K562 (cell line): ENCODE measurements around the gene SLC2A14. TPM values are rescaled to one million over a fixed set of nuclear protein-coding genes. Genes with fewer than 3 reads are reported as not detected.
"Not testable (repeated sequence)": the region's sequence is repeated elsewhere in the genome, so short reads cannot be mapped to it uniquely, and the experiment has no call there.

Experiments
- ATAC-seq: fragments of 200-7000 bp; cut with Tn5 transposase; 3 replicates; pipeline ENCODE4 v1.9.1; 2020; ENCODE audit warnings: moderate library complexity
- BruUV-seq: library from RNA; stranded (reverse); fragments of 400-500 nt; replicated peaks from 2 replicates; lab custom pipeline; 2021; lab: Mats Ljungman, UMichigan
- CTCF ChIA-PET: fragments of 300-600 bp; formaldehyde crosslinking; extraction: SDS; loops from one replicate; lab custom pipeline; 2021; ENCODE audit warnings: low intra/inter-chr PET ratio; lab: Yijun Ruan, JAX
- POLR2A ChIA-PET: fragments of 300-600, 350-650 bp; sonication (Branson Sonifier 250); formaldehyde crosslinking; extraction: SDS; loops from one replicate; lab custom pipeline; 2021; ENCODE audit warnings: antibody characterized with exemption, inconsistent platforms; lab: Yijun Ruan, JAX
- DNase-seq, 4 experiments: peaks; one replicate each; pipeline versions ENCODE4 v3.0.0 to v3.0.0-alpha.2; 2011 to 2018; ENCODE audit warnings: low spot score in 3 of 4, mixed read lengths in 3 of 4; ENCODE audit errors: extremely low read depth in 1 of 4
- FAIRE-seq: peaks from 2 replicates; lab custom pipeline; 2011; peaks lifted over from hg19 to GRCh38; lab: Jason Lieb, UNC
- H2AFZ ChIP-seq: 2 replicates; pipeline ENCODE4 v1.6.0; 2011; ENCODE audit warnings: low read depth, low read length, control low read depth, inconsistent platforms
- H3K27ac ChIP-seq: fragments of 200-600 bp; 3 replicates; pipeline ENCODE4 v1.8.0; 2011; ENCODE audit warnings: low read depth, mild to moderate bottlenecking, control low read depth, inconsistent platforms, low read length, moderate library complexity, mixed read lengths; ENCODE audit errors: extremely low read depth
- H3K27me3 ChIP-seq, 2 experiments: fragments of 300-600 bp in 1 of 2; 2 replicates in 1 of 2; 3 replicates in 1 of 2; pipeline versions ENCODE4 v1.6.0 to v1.8.0; 2011; ENCODE audit warnings: inconsistent platforms in 2 of 2, low read length in 2 of 2, mild to moderate bottlenecking in 1 of 2, mixed read lengths in 1 of 2, moderate library complexity in 1 of 2; ENCODE audit not compliant: control insufficient read depth in 2 of 2, insufficient read depth in 2 of 2
- H3K36me3 ChIP-seq: fragments of 300-600 bp; 3 replicates; pipeline ENCODE4 v1.8.0; 2011; ENCODE audit warnings: mild to moderate bottlenecking, low read length, inconsistent platforms; ENCODE audit not compliant: control insufficient read depth, insufficient read depth
- H3K4me1 ChIP-seq, 2 experiments: fragments of 200-600 bp in 1 of 2; replicated peaks in 1 of 2; 2 replicates in 1 of 2; 3 replicates in 1 of 2; pipeline versions ENCODE4 v1.5.1 to v1.8.0; 2011; ENCODE audit warnings: inconsistent platforms in 2 of 2, low read length in 2 of 2, mild to moderate bottlenecking in 1 of 2, mixed read lengths in 1 of 2, moderate library complexity in 1 of 2; ENCODE audit not compliant: control insufficient read depth in 2 of 2, insufficient read depth in 2 of 2
- H3K4me2 ChIP-seq: 2 replicates; pipeline ENCODE4 v1.6.1; 2011; ENCODE audit warnings: low read length, control low read depth, inconsistent platforms, mixed read lengths; ENCODE audit not compliant: insufficient read depth
- H3K4me3 ChIP-seq: fragments of 200-600 bp; sonication (generic), shearing (Covaris generic); 2 replicates; pipeline ENCODE4 v1.5.1; 2016; ENCODE audit warnings: control low read depth, inconsistent platforms
- H3K79me2 ChIP-seq: fragments of 200-600 bp; 3 replicates; pipeline ENCODE4 v1.8.0; 2011; ENCODE audit warnings: low read length, inconsistent platforms; ENCODE audit not compliant: control insufficient read depth, insufficient read depth
- H3K9ac ChIP-seq, 2 experiments: 2 replicates each; pipeline versions ENCODE4 v1.6.0 to v1.6.1; 2011; ENCODE audit warnings: low read depth in 2 of 2, low read length in 2 of 2, control low read depth in 1 of 2, inconsistent platforms in 1 of 2, mild to moderate bottlenecking in 1 of 2, mixed read lengths in 1 of 2; ENCODE audit not compliant: insufficient read depth in 1 of 2
- H3K9me1 ChIP-seq: one replicate; pipeline ENCODE4 v1.6.0; 2011; ENCODE audit warnings: inconsistent platforms, mild to moderate bottlenecking, low read length, moderate library complexity; ENCODE audit not compliant: control insufficient read depth, insufficient read depth
- H3K9me3 ChIP-seq: replicated peaks from 2 replicates; pipeline ENCODE4 v1.5.1; 2011; ENCODE audit warnings: low read depth, low read length, inconsistent platforms; ENCODE audit not compliant: control insufficient read depth, insufficient read depth
- H4K20me1 ChIP-seq: replicated peaks from 2 replicates; pipeline ENCODE4 v1.6.1; 2011; ENCODE audit warnings: low read length, inconsistent platforms, mixed read lengths; ENCODE audit not compliant: control insufficient read depth, insufficient read depth
- POLR2G ChIP-seq: fragments of 200-400 bp; formaldehyde crosslinking; IDR thresholded peaks from 2 replicates; pipeline ENCODE4 v1.6.1; 2017; ENCODE audit warnings: low read depth, mild to moderate bottlenecking, antibody characterized with exemption, low read length, moderate library complexity
- PTRF ChIP-seq: fragments of 450-650 bp; IDR thresholded peaks from 2 replicates; pipeline ENCODE4 v1.6.1; 2016; ENCODE audit warnings: mild to moderate bottlenecking, missing genetic modification characterization, missing compliant biosample characterization
- ZBTB33 ChIP-seq: sonication (generic); formaldehyde crosslinking; IDR thresholded peaks from 2 replicates; pipeline ENCODE4 v1.8.1; 2023; ENCODE audit warnings: mild to moderate bottlenecking, missing genetic modification reagents
- WGBS: fragments of 100-300 bp; shearing (Covaris generic); methylation state at CpG from one replicate; pipeline ENCODE4 v1.1.6; 2016; ENCODE audit warnings: low coverage, mixed read lengths; ENCODE audit not compliant: insufficient coverage; ENCODE audit errors: missing lambda C conversion rate; 5-methylcytosine and 5-hydroxymethylcytosine counted together
- in situ Hi-C: fragments of 300-500 bp; cut with MboI; formaldehyde crosslinking; loops from 4 replicates; pipeline ENCODE4 v1.15.0; 2018; ENCODE audit warnings: inconsistent platforms, mixed read lengths
- intact Hi-C: fragments of 100-400 bp; cut with micrococcal nuclease; formaldehyde crosslinking; loops from 2 replicates; pipeline ENCODE4 v1.14.2; 2022
- polyA plus RNA-seq, 8 experiments: library from polyadenylated mRNA; depleted of rRNA in 4 of 8; stranded (reverse) in 5 of 8; unstranded in 3 of 8; fragments of >200 nt; fragmentation: Nextera tagmentation in 2 of 8; fragmentation: Illumina TruSeq in 1 of 8; extraction: Ambion mirVana in 2 of 8; extraction: Trizol in 1 of 8; gene quantifications; 2 replicates each; pipeline versions ENCODE4 v1.2.1 to v1.2.3, GENCODE V29; 2011 to 2014; ENCODE audit warnings: inconsistent platforms in 1 of 8, missing spikeins in 1 of 8
- total RNA-seq, 7 experiments: library from RNA; depleted of rRNA in 6 of 7; stranded (reverse); fragments of >200 nt in 6 of 7; fragmentation: Illumina TruSeq in 2 of 7; extraction: Trizol in 2 of 7; gene quantifications; 2 replicates each; pipeline versions ENCODE4 v1.2.1 to v1.2.3, GENCODE V29; 2011 to 2021; ENCODE audit warnings: low replicate concordance in 1 of 7
- TF ChIP-seq, protein P1 (sequence below), 2 experiments: fragments of 450-650 bp; IDR thresholded peaks; 2 replicates each; pipeline ENCODE4 v1.6.1; 2016

Gene SLC2A14
- total and polyA plus RNA-seq, 9 of the 15 experiments (the other 6 are each of a cell fraction or from before 2014, with no cell fraction given) = 0.13 to 8.9 (median 4.8) TPM; not detected in 1

- TF ChIP-seq ZBTB33 (CRISPR knock-in tag) (peak; percentile 49), PTRF (tag) (no peak), POLR2G (0 out of 2 replicates have a peak, but pooled peaks have one; percentile 19)
- TF ChIP-seq, protein P1, sequence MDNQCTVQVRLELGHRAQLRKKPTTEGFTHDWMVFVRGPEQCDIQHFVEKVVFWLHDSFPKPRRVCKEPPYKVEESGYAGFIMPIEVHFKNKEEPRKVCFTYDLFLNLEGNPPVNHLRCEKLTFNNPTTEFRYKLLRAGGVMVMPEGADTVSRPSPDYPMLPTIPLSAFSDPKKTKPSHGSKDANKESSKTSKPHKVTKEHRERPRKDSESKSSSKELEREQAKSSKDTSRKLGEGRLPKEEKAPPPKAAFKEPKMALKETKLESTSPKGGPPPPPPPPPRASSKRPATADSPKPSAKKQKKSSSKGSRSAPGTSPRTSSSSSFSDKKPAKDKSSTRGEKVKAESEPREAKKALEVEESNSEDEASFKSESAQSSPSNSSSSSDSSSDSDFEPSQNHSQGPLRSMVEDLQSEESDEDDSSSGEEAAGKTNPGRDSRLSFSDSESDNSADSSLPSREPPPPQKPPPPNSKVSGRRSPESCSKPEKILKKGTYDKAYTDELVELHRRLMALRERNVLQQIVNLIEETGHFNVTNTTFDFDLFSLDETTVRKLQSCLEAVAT (IDR thresholded peaks at IDR 0.05) = no peak
- TF ChIP-seq, all 486 proteins: peak for 2
- CTCF ChIA-PET = no interaction called here
- Histone ChIP-seq H3K9me1 (no peaks in the 10 kb centered on the region), H3K9me3 (no peaks in the 10 kb centered on the region), H3K27me3 (no peaks in the 10 kb centered on the region), H4K20me1 (no peaks in the 10 kb centered on the region), H2AFZ (no peak overlapping the region), H3K79me2 (no peaks in the 10 kb centered on the region), H3K27ac (no peak overlapping the region), H3K4me1 (no peaks in the 10 kb centered on the region), H3K9ac (no peak overlapping the region), H3K36me3 (peaks cover 19% of the 10 kb centered on the region; the same call in 1 of the 3 replicates), H3K4me2 (no peak overlapping the region), H3K4me3 (no peak overlapping the region)
- no peak for DNase-seq
- POLR2A ChIA-PET = no interaction called here
- intact Hi-C loops (no loop called here), in situ Hi-C loops (no loop called here)
- BruUV-seq = no TSS peak
- no peak for ATAC-seq
- 31% methylated on average over 3 of the region's 38 CpGs for WGBS
- no peak for FAIRE-seq
Measured at GRCh38 chr12:7915661-7916403, 43.1 kb upstream of the SLC2A14 start.

DNA sequence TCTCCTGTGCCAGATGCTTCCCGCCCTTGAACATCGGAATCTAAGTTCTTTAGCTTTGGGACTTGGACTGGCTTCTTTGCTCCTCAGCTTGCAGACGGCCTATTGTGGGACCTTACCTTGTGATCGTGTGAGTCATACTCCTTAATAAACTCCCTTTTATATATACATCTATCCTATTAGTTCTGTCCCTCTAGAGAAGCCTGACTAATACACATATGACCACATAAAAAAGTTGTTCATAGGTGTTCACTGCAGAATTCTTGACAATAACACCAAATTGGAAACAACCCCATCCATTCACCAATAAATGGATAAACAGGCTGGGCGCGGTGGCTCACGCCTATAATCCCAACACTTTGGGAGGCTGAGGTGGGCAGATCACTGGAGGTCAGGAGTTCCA, 37.4 kb upstream of the SLC2A14 start:
- ATAC-seq, H3K27me3 ChIP-seq, CTCF ChIA-PET, BruUV-seq, H4K20me1 ChIP-seq, H3K36me3 ChIP-seq, intact Hi-C loops, in situ Hi-C loops, H3K79me2 ChIP-seq, DNase-seq, H3K4me2 ChIP-seq, H3K9me1 ChIP-seq, H3K9ac ChIP-seq, FAIRE-seq, H2AFZ ChIP-seq, H3K4me1 ChIP-seq, H3K4me3 ChIP-seq, H3K27ac ChIP-seq, H3K9me3 ChIP-seq: not testable (repeated sequence)
- POLR2A ChIA-PET = interaction anchor here (0.8 to 2.8 kb wide), 2 partner anchors 9 to 25 kb away, joined by 3 to 16 read pairs; no protein-coding TSS in a partner anchor
- WGBS = 61% methylated on average over 7 of the region's 7 CpGs
